ENCODE measurements around the gene TNFAIP1.
"Not testable (repeated sequence)": the region's sequence is repeated elsewhere in the genome, so short reads cannot be mapped to it uniquely, and the experiment has no call there.

The TNFAIP1 gene, protein sequence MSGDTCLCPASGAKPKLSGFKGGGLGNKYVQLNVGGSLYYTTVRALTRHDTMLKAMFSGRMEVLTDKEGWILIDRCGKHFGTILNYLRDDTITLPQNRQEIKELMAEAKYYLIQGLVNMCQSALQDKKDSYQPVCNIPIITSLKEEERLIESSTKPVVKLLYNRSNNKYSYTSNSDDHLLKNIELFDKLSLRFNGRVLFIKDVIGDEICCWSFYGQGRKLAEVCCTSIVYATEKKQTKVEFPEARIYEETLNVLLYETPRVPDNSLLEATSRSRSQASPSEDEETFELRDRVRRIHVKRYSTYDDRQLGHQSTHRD
- total RNA-seq = 15.5 to 34.4 (median 24.2) reads per million in 18 experiments

DNA sequence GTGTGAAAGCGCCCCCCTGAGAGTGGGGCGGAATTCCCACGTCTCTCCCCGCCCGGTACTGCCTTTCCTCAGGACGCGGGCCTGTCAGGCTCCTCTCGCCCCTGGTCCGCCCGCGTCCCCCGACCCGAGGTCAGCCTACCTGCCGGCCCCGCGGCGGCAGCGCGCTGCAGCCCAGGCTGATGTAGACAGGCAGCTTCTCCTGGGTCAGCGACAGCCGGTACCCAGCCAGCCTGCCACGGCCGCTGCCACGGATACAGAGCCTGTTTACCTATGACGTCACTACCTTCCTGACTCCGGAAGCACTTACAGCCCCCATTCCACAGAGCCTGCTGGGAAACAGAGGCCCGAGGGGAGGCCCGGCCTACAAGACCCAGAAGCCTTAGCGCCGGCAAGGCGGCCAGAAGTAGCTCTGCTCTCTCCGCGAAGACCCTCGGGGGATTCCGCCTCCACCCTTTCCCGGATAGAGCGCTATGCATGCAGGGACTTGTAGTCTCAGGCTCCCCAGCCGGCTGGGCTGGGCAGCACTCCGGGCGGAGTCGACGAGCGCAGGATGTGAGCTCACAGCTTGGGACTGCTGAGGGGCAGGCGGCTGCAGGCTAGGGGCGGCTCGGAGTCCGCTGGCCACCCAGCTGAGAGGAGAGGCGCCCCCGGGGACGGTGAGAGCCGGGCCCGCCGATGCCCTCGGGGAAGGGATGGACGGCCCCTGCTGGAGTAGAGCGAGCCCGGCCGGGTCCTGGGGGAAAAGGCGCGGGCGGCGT lies at the start of gene TNFAIP1, which contains the start of gene IFT20:
TSS of gene TNFAIP1 (plus strand) at position 561 of the 758 bp plus-strand sequence. CDS start 3,761 bp downstream, outside the sequence.
TSS of gene IFT20 (minus strand) at position 272 of the 758 bp plus-strand sequence. CDS start 3,487 bp downstream, outside the sequence.
- peak; percentile 100 for DNase-seq

DNA sequence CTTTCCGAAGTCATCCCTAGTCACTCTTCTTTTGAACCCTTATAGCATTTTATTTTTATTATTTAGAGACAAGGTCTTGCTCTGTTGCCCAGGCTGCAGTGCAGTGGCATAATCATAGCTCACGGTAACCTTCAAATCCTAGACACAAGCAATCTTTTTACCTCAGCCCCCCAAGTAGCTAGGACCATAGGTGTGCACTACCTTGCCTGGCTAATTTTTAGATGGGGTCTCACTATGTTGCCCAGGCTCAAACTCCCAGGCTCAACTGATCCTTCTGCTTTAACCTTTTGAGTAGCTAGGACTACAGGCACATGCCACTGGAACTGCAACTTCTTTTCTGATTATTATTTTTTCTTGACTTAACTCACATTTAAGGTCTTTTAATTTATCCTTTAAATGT lies 49.6 kb upstream of the TNFAIP1 start:
- no peak for DNase-seq

DNA sequence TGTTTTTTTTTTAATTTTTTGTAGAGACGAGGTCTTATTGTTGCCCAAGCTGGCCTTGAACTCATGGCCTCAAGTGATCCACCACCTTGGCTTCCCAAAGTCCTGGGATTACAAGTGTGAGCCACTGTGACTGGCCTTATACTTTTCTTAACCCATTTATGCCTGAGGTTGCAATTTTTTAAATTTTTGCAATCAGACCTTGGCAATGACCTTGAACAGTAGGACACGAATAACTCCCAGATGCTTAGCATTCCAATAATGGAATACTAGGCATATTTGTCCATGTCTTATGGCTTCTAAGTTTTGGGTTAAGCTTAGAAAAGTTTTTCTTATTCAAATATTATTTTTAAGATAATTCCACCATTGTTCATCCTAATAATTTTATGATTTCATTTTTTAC lies 44.9 kb upstream of the TNFAIP1 start:
- DNase-seq = no peak

DNA sequence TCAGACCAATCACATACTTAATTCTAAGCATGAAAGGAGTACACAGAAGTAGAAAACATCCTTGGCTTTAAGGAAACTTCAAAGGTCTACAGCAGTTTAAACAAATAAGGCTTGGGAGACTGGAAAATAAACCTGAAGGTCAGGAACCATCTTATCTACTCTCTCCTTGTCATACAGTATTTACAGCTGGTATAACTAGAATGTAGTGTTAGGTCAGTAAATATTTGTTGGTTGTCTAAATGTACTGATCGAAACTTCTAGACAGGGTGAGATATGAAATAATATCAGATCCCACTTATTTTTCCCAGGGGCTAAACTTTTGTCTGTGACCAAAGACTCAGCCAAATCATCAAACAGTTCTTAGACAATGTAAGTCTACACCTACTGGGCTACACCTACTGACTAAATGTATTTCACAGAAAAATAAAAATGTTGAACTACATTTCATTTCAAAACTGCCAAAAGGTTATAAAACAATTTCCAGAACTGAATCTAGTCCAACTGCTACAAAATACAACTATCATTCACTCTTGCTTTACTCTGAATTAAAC lies 43.7 kb upstream of the TNFAIP1 start:
- DNase-seq = no peak

DNA sequence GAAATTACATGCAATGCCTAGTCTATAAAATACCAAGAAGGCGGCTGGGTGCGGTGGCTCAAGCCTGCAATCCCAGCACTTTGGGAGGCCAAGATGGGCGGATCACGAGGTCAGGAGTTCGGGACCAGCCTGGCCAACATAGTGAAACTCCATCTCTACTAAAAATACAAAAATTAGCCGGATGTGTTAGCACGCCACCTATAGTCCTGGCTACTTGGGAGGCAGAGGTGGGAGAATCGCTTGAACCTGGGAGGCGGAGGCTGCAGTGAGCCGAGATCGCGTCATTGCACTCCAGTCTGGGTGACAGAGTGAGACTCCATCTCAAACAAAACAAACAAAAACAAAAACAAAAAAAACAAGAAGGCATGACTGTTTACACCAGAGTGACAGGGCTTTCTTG lies 42.7 kb upstream of the TNFAIP1 start:
- not testable (repeated sequence) for DNase-seq

DNA sequence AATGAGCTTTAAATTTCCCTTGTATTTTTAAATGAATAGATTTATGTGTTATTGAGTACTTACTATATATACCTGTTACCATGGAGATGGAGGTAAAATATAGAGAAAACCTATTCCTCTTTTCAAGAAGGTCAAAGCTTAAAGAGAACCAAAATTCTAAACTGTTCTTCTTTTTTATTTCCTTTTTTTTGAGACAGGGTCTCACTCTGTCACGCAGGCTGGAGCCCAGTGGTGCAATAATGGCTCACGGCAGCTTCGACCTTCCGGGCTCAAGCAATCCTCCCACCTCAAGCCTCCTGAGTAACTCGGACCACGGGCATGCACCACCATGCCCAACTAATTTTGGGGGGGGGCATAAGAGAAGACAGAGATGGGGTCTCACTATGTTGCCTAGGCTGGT lies 41.6 kb upstream of the TNFAIP1 start:
- peak; percentile 37 to 57 for DNase-seq

DNA sequence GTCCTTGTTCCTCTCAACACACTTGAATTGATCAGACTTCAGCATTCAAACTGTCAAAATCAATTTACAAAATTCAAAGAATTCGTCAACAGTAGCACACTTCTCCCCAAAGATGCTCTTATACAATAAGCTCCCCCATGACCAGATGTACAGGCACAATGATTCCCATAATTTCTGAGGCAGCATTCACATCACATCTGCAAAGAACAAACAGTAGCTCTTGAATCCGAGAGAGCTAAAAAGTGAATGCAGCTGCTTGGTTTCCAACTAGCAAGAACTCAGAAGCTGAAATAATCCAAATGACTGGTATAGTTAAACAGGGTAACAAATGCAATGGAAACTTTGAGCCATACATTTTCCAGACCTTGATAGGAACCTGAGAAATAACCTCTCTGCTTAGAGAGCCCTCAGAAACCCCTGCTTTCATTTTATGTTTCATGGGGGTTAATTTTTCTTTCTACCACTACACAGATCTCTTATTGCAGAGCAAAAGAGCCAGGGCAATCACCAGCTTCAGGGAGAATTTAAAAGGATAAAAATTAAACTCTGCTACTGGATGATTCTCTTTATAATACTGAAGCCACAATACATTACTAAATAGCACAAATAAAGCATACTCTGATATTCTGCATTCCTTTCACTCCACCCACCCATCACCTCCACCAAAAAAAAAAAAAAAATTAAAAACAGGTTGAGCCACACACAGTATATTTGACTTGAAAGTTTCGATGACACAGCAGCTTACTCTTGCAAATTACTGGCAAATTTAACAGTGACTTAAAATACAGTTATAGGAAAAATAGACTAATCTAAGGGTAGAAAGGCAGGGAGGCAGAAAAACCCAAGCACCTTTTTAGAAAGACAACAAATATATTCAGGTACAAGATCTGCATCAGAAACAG lies 39.6 kb upstream of the TNFAIP1 start:
- no peak for DNase-seq

DNA sequence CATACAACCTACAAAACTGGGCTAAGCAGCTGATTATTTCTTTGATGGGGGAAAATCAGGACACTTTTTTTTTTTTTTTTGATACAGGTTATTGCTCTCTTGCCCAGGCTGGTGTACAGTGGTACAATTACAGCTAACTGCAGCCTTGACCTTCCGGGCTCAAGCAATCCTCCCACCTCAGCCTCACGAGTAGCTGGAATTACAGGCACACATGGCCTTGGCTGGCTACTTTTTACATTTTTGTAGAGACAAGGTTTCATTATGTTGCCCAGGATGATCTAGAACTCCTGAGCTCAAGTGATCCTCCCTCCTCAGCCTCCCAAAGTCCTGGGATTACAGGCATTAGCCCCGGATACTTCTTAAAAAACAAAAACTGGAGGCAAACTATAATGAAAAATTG lies 37.1 kb upstream of the TNFAIP1 start:
- no peak for DNase-seq

DNA sequence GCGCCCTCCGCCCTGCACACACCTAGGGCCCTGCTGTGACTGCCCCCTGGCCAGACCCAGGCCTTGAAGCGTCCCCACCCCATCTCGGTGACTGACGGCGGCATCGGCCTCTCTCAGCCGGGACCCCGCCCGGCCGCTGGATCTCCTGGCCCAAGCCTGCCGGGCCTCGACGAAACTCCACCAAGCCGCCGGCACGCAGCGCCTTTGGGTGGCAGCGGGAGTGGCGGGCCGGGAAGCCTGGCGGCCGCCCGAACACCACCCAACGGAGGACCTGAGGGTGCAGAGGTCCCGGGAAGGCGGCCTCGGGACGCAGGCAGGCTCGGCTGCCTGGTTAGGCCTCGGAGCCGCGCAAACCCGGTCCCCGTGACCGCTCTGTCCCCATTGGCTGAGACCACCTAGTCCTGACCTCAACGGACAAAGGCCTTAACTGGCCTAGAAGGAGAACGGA lies 28.6 kb upstream of the TNFAIP1 start:
- no peak for DNase-seq

DNA sequence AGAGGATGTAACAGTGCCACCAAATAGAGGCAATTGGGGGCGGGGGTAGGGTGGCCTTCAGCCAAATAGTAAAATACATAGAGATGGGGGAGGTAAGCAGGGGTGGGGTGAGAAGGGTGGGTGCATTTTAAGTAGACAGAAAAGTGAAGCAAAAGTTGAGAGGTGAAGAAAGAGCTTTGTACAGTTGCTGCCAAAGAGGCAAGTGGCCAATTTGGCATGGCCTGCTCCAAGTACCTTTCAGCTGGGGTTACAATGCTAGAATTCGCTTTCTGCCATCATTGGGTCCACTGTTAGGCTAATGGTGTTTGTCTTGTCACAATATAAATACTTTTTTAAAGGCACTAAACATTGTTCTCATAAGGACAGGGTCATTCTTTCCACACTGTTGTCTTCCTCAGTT lies 21.7 kb upstream of the TNFAIP1 start:
- no peak for DNase-seq

DNA sequence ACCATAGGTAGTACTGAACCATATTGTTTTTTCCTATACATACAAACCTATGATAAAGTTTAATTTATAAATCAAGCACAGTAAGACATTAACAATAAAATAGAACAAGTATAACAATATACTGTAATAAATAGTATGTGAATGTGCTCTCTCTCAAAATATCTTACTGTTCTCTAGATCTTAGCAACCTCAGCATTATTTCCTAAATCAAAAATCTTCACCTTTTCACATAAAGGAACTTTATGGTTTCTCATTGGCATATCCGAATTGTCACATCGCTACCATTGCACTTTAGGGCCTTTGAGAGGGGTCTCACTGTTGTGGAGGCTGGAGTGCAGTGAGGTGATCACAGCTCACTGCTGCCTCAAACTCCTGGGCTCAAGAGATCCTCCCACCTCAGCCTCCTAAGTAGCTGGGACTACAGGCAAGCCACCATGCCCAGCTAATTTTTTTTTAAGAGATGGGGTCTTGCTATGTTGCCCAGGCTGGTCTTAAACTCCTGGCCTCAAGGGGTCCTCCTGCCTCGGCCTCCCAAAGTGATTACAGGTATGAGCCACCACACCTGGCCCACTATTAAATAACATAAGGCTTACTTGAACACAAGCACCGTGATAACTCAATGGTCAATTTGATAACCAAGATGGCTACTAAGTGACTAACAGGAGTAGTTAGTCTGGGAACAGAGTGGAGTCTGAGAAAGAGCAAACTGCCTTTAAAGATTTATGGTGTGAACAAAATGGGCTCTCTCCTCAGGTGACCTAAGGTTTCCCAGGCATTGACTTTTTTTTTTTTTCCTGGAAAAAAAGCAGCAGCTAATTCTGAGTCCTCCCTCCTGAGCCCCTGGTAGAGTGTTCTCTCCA lies 19.5 kb upstream of the TNFAIP1 start:
- DNase-seq = no peak

DNA sequence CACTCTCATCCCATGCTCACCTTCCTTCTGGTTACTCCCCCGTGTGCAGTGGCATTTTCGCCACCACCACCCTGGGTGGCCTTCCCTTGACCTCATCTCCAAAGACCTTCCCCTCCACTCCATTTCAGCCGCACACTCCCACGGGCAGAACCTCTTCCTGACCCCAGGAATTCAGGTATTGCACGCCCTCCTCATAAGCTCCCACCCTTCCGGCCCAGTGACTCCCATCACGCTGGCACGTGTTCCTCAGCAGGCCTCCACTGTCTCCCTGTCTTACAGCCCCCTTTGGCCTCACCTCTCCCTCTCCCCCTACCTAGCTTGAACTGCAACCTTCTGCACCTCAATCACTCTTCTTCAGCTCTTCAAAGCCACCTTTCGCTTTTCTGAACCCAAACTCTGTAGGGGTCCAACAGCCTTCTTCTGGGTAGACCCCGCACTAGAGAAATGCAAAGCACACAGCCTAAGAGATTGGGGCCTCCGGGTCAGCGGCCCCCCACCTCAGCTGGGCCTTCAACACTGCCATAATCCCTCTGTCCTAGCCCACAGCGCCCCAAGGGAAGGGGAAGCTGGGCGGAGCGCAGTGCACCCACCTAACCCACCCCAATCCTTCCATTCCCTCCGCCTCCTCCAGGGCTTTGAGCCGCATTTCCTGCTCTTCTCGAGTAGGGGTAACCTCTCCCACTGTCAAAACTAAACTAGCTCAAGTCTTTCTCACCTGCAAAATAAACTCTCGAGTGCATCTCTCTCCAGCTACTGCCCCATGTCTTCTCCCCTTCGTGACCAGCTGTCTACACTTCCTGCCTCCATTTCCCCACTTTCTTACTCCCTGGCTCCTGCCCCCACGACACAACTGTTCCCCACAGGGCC lies 18.2 kb upstream of the TNFAIP1 start:
- no peak for DNase-seq

DNA sequence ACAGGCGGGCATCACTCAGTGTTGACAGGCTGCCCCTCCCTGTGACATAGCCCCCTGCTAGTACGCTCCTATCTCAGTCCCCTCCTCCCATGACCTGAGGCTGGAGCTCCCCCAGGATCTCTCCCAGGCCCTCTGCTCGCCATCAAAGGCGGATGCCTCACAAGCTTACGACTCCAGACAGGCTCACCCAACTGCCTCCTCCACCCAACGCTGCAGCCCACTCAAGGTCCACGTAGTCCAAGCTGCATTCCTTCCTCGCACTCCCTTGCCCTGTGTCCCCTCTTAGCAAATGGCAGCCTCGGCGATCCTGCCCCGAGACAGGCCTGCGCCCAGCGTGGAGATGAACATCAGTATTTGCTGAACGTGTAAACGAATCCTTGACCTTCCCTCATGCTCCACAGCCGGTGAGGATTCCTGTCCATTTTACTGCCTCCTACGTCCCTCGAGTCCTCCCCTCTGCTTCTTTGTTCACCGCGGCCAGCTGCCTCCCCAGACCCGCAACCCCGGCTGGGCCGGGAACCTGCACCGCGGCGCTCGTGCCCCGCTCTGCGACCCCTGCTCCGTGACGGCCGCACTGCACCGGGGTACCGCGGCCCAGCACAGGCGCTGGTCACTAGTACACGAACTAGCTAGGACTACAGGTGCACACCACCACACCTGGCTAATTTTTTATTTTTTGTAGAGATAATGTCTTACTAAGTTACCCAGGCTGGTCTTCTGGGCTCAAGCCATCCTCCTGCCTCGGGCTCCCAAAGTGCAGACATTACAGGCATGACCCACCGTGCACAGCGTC lies 17.4 kb upstream of the TNFAIP1 start:
- no peak for DNase-seq

DNA sequence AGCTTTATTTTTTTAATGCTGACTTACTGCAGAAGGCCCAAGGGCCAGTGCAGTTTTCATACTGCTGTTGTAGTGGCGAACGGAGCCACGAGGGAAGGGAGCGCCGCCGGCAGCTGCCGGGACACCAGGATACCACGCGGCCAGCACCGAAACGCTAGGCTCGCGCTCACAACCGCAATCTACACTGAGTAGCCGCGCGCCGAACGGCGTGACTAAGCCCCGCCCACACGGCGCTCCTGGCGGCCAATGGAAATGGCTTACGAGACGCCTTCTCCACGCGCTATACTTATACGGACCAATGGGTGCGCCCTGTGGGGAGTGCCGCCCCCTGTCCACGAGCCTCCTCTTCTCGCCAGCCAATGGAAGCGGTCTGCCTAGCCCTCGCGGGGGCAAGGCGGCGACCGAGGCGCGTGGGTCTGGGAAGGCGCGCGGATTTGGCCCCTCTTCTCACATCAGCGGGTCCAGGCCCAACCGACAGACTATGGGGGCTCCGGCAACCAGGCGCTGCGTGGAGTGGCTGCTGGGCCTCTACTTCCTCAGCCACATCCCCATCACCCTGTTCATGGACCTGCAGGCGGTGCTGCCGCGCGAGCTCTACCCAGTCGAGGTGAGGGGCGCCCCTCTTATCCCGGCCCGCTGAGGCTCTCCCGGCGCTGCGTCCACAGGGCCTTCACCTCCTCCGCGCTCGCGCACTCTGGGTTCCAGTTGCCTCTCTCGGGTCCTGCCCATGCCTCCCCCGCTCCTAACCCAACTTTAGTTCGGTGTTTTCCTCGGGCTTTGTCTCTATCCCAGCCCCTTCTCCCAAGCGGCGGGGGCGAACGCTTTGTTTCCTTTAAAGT lies 16.6 kb upstream of the TNFAIP1 start, which contains the start of gene TMEM97:
TSS of gene TMEM97 (plus strand) at position 442 of the 839 bp plus-strand sequence. CDS start at position 482, 40 bp downstream.
- peak; percentile 98 for DNase-seq

DNA sequence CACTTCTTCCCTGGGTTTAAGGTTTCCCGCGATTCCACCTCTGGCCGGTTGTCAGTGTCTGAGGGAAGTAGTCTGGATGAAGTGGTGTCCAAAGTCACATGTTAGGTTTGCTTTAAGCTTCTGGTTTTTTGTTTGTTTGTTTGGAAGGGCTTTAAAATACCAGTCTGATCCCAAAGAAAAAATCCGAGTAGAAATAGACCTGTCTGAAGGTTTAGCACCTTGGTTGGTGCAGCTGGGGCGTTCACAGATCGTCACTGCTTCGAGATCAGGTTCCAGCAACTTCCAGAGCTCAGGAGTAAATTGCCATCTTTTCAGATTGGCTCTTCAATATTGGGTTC lies 16.0 kb upstream of the TNFAIP1 start:
- no peak for DNase-seq

DNA sequence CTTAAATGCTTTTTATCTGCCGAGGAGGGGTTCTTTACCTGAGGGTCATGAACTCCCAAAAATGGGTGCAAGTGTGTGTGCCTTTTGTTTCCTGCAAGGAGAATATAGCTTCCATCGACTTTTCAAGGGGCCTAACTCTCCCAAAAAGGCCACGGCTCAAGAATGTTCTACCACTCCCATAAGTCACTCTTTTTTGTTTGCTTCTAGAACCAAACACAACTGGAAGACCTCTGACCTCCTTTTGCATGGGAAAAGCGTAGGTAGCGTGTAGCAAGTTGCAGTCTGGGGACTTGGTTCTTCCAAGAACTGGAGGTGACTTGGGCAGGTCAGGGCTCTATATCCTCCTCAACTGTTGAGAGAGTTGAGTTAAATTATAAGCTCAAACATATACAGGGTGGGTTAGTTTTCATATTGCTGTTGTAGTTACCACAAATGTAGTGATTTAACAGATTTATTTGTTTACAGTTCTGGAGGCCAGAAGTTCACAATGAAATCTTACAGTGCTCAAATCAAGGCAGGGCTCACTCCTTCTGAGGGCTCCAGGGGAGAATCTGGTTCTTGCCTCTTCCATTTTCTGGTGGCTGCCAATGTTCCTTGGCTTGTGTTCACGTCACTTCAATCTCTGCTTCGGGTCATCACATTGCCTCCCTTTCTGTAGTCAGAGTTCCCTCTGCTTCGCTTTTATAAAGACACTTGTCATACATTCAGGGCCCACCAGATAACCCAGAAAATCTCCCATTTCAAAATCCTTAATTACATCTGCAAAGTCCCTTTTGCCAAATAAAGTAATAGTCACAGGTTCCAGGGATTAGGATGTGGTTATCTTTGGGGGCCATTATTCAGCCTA lies 15.1 kb upstream of the TNFAIP1 start:
- no peak for DNase-seq

DNA sequence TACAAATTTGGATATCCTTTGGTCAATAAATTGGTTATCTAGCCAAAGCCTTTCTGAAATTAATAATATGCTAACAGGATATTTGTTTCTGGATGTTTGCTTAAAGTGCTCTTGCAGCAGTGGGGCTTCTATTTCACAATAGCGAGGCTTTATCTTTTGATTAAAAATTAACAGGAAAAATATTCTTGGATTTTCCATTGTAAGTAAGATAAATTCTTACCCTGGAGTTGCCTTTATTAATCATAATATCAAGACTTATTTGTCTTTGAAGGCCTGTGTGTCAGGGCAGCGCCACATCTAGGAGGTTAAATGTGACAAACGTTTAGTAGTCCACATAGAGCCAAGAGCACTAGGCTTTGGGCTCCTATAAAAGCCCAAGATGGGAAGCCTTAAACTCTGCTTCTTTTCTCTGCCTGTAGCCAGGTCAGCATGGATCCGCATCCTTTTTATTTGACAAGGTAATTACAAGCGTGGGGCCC lies 11.3 kb upstream of the TNFAIP1 start:
- no peak for DNase-seq

Data from inflammatory macrophage (primary cell).